HEK293 (cell line): ENCODE measurements around the gene NCOA6.

Experiments
- ZNF391 ChIP-seq: fragments of 450-650 bp; formaldehyde crosslinking; IDR thresholded peaks from 2 replicates; pipeline ENCODE4 v1.5.1; 2016; ENCODE audit warnings: low read depth, missing biosample characterization, missing genetic modification characterization, borderline replicate concordance
- TF ChIP-seq, protein P1 (sequence below): fragments of 450-650 bp; formaldehyde crosslinking; IDR thresholded peaks from 2 replicates; pipeline ENCODE4 v1.5.1; 2016; ENCODE audit warnings: missing biosample characterization, missing genetic modification characterization, low read depth
- TF ChIP-seq, protein P2 (sequence below): fragments of 450-650 bp; formaldehyde crosslinking; IDR thresholded peaks from 2 replicates; pipeline ENCODE4 v1.5.1; 2016; ENCODE audit warnings: missing biosample characterization, missing genetic modification characterization

DNA sequence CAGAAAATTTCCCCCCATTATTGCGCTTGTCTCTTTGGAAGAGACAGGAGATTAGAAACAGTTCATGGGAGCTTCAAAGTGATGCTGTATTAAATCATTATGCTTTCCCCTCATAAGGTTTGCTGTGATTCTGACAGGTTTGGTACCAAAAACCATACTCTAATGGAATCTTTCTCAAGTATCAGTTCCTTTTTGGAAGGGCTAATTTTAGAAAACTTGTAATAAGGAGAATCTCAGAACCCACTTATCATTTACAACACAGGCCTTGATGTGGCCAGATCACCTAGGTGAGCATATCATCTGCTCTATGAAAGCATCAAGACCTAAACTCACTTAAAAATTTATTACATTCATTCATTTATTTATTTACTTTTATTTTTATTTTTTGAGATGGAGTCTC, 70.1 kb downstream of the NCOA6 start:
- TF ChIP-seq, protein P1, sequence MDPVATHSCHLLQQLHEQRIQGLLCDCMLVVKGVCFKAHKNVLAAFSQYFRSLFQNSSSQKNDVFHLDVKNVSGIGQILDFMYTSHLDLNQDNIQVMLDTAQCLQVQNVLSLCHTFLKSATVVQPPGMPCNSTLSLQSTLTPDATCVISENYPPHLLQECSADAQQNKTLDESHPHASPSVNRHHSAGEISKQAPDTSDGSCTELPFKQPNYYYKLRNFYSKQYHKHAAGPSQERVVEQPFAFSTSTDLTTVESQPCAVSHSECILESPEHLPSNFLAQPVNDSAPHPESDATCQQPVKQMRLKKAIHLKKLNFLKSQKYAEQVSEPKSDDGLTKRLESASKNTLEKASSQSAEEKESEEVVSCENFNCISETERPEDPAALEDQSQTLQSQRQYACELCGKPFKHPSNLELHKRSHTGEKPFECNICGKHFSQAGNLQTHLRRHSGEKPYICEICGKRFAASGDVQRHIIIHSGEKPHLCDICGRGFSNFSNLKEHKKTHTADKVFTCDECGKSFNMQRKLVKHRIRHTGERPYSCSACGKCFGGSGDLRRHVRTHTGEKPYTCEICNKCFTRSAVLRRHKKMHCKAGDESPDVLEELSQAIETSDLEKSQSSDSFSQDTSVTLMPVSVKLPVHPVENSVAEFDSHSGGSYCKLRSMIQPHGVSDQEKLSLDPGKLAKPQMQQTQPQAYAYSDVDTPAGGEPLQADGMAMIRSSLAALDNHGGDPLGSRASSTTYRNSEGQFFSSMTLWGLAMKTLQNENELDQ (tag by site-specific recombination): no peak
- no peak for TF ChIP-seq ZNF391 (tag by site-specific recombination)
- TF ChIP-seq, protein P2, sequence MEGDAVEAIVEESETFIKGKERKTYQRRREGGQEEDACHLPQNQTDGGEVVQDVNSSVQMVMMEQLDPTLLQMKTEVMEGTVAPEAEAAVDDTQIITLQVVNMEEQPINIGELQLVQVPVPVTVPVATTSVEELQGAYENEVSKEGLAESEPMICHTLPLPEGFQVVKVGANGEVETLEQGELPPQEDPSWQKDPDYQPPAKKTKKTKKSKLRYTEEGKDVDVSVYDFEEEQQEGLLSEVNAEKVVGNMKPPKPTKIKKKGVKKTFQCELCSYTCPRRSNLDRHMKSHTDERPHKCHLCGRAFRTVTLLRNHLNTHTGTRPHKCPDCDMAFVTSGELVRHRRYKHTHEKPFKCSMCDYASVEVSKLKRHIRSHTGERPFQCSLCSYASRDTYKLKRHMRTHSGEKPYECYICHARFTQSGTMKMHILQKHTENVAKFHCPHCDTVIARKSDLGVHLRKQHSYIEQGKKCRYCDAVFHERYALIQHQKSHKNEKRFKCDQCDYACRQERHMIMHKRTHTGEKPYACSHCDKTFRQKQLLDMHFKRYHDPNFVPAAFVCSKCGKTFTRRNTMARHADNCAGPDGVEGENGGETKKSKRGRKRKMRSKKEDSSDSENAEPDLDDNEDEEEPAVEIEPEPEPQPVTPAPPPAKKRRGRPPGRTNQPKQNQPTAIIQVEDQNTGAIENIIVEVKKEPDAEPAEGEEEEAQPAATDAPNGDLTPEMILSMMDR: no peak
